Subcutaneous adipose tissue (tissue), 4 donors: ENCODE results near the gene CCDC74B. TPM values are rescaled to one million over a fixed set of nuclear protein-coding genes. Genes with fewer than 3 reads are reported as not detected.
"Not testable (repeated sequence)": the region's sequence is repeated elsewhere in the genome, so short reads cannot be mapped to it uniquely, and the experiment has no call there.

ENCODE experiments used
- CTCF ChIP-seq: fragments of 450-650 bp; IDR thresholded peaks from one replicate; pipeline ENCODE4 v1.5.1; 2016; ENCODE audit warnings: low read depth, mild to moderate bottlenecking, control low read depth, antibody characterized with exemption, moderate library complexity
- total RNA-seq, 4 donors: library from RNA; depleted of rRNA; stranded (reverse); fragments of >200 nt; gene quantifications; one replicate each; pipeline ENCODE4 v1.1.0, GENCODE V29; 2016

Gene CCDC74B
- total RNA-seq, 4 donors from 2014 or later: 1.3 to 2.6 (median 2.1) TPM

DNA sequence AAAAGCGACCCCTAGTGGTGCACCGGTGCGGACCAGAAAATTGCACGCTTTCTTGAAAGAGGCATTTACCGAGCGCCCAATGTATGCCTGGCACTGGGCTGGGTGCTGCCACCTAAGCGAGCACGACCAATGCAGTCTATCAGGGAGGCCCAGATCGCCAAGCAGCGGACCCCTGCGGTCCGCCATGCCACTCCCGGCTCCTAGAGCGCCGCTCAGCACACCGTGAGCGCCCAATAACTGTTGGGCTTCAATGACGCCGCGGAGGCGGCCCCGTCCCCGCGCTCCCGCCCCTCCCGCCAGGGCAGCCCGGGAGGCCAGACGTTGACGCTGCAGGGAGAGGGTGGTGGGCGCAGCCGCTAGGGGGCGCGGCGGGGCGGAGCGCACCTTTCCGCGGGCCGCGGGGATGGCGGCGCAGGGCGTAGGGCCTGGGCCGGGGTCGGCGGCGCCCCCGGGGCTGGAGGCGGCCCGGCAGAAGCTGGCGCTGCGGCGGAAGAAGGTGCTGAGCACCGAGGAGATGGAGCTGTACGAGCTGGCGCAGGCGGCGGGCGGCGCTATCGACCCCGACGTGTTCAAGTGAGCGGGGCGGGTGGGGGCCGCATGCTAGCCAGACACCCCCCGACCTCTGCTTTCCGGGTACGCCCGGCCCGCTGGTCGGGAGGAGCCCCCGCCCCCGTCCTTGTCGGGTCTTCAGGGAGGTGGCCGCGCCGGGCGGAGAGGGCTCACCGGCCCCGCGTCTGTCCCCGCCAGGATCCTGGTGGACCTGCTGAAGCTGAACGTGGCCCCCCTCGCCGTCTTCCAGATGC lies 37.2 kb upstream of the CCDC74B start, which contains the start of gene MZT2B:
Gene MZT2B (plus strand): TSS at position 383 of the 803 bp plus-strand sequence. CDS start 21 bp downstream, at position 404.
- not testable (repeated sequence) for TF ChIP-seq CTCF

- no peak for TF ChIP-seq CTCF
These were observed 36.5 kb upstream of the CCDC74B start, which contains the start of gene SMPD4 for GRCh38 chr2:130181325-130181879. Gene SMPD4, minus strand, starts transcription at chr2:130181602. Its CDS starts 5,010 bp downstream, at chr2:130176592.

DNA sequence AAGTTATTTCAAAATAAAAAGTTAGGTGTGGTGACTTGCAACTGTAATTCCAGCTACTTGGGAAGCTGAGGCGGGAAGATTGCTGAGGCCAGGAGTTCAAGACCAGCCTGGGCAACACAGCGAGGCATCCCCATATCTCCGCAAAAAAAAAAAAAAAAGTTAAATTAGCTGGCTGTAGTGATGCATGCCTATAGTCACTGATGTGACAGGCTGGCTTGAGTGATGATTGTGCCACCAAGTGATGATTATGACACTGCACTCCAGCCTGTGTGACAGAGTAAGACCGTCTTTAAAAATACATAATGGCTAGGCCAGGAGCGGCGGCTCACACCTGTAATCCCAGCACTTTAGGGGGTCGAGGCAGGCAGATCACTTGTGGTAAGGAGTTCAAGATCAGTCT lies 25.0 kb upstream of the CCDC74B start:
- TF ChIP-seq CTCF: no peak

GRCh38 chr2:130165293-130166016 lies 20.5 kb upstream of the CCDC74B start:
- no peak for TF ChIP-seq CTCF

DNA sequence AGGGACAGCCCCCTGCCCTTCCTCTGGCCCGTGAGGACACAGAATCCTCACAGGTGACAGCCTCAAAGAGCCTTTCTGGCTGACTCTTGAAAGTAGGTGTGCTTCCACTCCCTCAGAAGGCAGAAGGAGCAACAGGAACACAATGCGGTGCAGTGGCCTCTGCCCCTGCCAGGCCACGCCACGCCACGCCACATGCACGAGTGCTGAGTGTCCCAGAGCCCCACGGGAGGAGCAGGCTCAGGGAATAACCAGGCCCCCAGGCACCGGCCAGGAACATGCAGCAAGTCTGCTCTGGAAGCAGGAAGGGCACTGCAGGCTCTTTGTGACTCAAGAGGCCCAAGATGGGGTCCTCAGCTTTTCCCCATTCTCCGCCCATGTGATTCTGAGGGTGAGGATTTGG lies 18.1 kb upstream of the CCDC74B start:
- no peak for TF ChIP-seq CTCF

DNA sequence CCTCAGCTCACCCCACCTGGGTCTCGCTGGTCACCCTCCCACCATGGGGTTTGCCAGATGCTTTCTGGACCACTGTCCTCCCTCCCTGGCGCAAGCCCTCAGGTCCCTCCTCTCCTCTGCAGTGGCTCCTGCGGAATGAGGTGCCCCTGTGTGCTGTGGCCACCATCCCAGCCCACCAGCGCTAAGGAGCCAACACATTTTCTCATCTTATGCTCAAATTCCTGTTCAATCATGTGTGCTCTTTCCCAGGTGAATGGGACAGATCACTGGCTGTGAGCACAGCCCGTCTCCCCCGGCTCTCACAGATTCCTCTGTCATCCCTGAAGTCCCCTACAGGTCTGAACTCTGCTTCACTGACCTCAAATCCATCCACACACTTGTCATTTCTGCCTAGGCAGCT lies 15.2 kb upstream of the CCDC74B start:
- no peak for TF ChIP-seq CTCF

- no peak for TF ChIP-seq CTCF
These were observed 13.7 kb upstream of the CCDC74B start for GRCh38 chr2:130158631-130159030.
